Transverse colon (tissue), 3 donors: Measurements from ENCODE around the gene LMX1B.

Experiments used
- CTCF ChIP-seq, 5 experiments: fragments of 200-600 bp in 3 of 5; fragments of 450-650 bp in 2 of 5; sonication (generic) in 3 of 5; IDR thresholded peaks; 1 replicate in 2 of 5; 2 replicates in 3 of 5; pipeline ENCODE4 v1.5.1; 2016 to 2017; ENCODE audit warnings: antibody characterized with exemption in 5 of 5, inconsistent platforms in 3 of 5, mild to moderate bottlenecking in 2 of 5, moderate library complexity in 1 of 5
- POLR2A ChIP-seq: fragments of 450-650 bp; IDR thresholded peaks from one replicate; pipeline ENCODE4 v1.6.1; 2016; ENCODE audit warnings: antibody characterized with exemption, mild to moderate bottlenecking, moderate library complexity

DNA sequence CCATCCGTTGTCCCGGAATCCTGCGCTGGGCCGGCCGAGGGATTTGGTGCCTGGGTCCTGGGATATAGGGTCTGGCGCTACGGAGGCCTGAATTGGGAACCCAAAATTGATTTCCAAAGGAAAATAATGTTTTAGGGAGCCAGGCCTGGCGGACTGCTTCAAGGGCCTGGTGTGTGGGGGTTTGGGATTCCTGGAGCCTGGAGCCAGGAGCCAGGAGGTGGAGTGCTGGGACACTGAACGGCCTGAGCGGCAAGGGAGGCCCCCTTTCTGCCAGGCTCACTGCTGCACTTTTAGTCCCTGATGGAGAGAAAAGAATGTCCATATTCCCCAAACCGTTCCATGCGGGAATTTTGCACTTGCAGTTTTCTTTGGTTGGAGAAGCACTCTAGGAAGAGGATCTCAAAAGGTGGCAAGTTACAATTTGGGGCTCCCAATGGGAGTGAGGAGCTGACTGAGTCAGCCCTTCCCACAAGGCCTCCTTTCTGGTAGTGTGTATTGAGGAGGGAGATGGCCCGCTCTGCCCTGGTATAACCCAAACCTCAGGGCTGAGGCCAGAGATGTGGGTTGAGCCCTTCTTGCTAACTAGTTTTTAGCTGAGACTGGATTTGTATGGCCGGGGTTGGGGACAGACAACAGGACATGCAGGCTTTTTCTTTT lies 2.2 kb downstream of the LMX1B start:
- TF ChIP-seq POLR2A (no peak), CTCF (IDR thresholded peaks at IDR 0.05) (no peak)
